GM18511 (cell line): ENCODE data around the gene KRT86.
"Not testable (repeated sequence)": the region's sequence is repeated elsewhere in the genome, so short reads cannot be mapped to it uniquely, and the experiment has no call there.

Experiments used
- ATAC-seq: cut with Tn5 transposase; IDR thresholded peaks from one replicate; pipeline ENCODE4 v1.9.1; 2021; ENCODE audit warnings: mild to moderate bottlenecking, moderate library complexity; ENCODE audit not compliant: unreplicated experiment

KRT86 gene

GRCh38 chr12:52310622-52311284, 36.3 kb downstream of the KRT86 start:
- no peak for ATAC-seq

GRCh38 chr12:52311285-52311648, 36.8 kb downstream of the KRT86 start:
- ATAC-seq = no peak

GRCh38 chr12:52312086-52312485, 37.6 kb downstream of the KRT86 start:
- no peak for ATAC-seq

- ATAC-seq = no peak
Measured at GRCh38 chr12:52313461-52313860, 39.0 kb downstream of the KRT86 start.

- no peak for ATAC-seq
Measured at GRCh38 chr12:52313926-52314325, 39.5 kb downstream of the KRT86 start.

- no peak for ATAC-seq
Measured at GRCh38 chr12:52314511-52314910, 40.1 kb downstream of the KRT86 start.

GRCh38 chr12:52315721-52316120, 41.3 kb downstream of the KRT86 start:
- not testable (repeated sequence) for ATAC-seq

GRCh38 chr12:52316290-52316689, 41.8 kb downstream of the KRT86 start:
- no peak for ATAC-seq

- no peak for ATAC-seq
Measured at GRCh38 chr12:52316701-52317100, 42.3 kb downstream of the KRT86 start.

GRCh38 chr12:52317468-52318052, 43.1 kb downstream of the KRT86 start:
- ATAC-seq = no peak

GRCh38 chr12:52318241-52318990, 44.0 kb downstream of the KRT86 start:
- ATAC-seq = no peak

- no peak for ATAC-seq
Measured at GRCh38 chr12:52319097-52319496, 44.7 kb downstream of the KRT86 start.

- no peak for ATAC-seq
Measured at GRCh38 chr12:52320784-52321400, 46.4 kb downstream of the KRT86 start, which contains the start of gene KRT83. KRT83 (minus strand) TSS chr12:52321398; CDS start chr12:52321335, 63 bp downstream.

GRCh38 chr12:52321418-52321817, 47.0 kb downstream of the KRT86 start:
- no peak for ATAC-seq

- no peak for ATAC-seq
Measured at GRCh38 chr12:52322069-52322468, 47.6 kb downstream of the KRT86 start.

GRCh38 chr12:52323001-52323400, 48.6 kb downstream of the KRT86 start:
- no peak for ATAC-seq

GRCh38 chr12:52323416-52324152, 49.1 kb downstream of the KRT86 start:
- ATAC-seq = no peak

- no peak for ATAC-seq
Measured at GRCh38 chr12:52324153-52324444, 49.7 kb downstream of the KRT86 start.

- ATAC-seq = peak; percentile 97
Measured at GRCh38 chr12:52327052-52327829, 52.8 kb downstream of the KRT86 start.

GRCh38 chr12:52327830-52328500, 53.5 kb downstream of the KRT86 start:
- no peak for ATAC-seq
